BJ (cell line): ENCODE measurements around the gene HNRNPAB. TPM values are rescaled to one million over a fixed set of nuclear protein-coding genes. Genes with fewer than 3 reads are reported as not detected.
"Not testable (repeated sequence)": the region's sequence is repeated elsewhere in the genome, so short reads cannot be mapped to it uniquely, and the experiment has no call there.

ENCODE experiments used
- CTCF ChIA-PET: fragments of 350-600 bp; formaldehyde crosslinking; extraction: SDS; loops from one replicate; lab custom pipeline; 2021; ENCODE audit warnings: antibody characterized with exemption, inconsistent platforms; lab: Yijun Ruan, JAX
- POLR2A ChIA-PET: fragments of 300-600 bp; sonication (Branson Sonifier 250); formaldehyde crosslinking; extraction: SDS; loops from one replicate; lab custom pipeline; 2021; ENCODE audit warnings: antibody characterized with exemption; lab: Charles Lee
- DNase-seq: peaks from one replicate; pipeline ENCODE4 v3.0.0-alpha.2; 2011; ENCODE audit warnings: low read depth
- H3K27me3 ChIP-seq: 2 replicates; pipeline ENCODE4 v1.6.0; 2011; ENCODE audit warnings: low read length; ENCODE audit not compliant: control insufficient read depth, insufficient read depth
- H3K36me3 ChIP-seq: 2 replicates; pipeline ENCODE4 v1.5.1; 2011; ENCODE audit warnings: low read length; ENCODE audit not compliant: control insufficient read depth, insufficient read depth
- H3K4me3 ChIP-seq: 2 replicates; pipeline ENCODE4 v1.5.1; 2011; ENCODE audit warnings: low read depth, mild to moderate bottlenecking, control low read depth, low read length
- polyA plus RNA-seq: library from polyadenylated mRNA; depleted of rRNA; stranded (reverse); fragments of >200 nt; gene quantifications from 2 replicates; pipeline ENCODE4 v1.2.3, GENCODE V29; 2011
- TF ChIP-seq, protein P1 (sequence below): IDR thresholded peaks from 2 replicates; pipeline ENCODE4 v1.5.1; 2011; ENCODE audit warnings: low read depth, mild to moderate bottlenecking, control low read depth, inconsistent platforms, low read length, moderate library complexity; ENCODE audit not compliant: insufficient read depth

HNRNPAB gene
- polyA plus RNA-seq, 1 experiment = 59.3 TPM

DNA sequence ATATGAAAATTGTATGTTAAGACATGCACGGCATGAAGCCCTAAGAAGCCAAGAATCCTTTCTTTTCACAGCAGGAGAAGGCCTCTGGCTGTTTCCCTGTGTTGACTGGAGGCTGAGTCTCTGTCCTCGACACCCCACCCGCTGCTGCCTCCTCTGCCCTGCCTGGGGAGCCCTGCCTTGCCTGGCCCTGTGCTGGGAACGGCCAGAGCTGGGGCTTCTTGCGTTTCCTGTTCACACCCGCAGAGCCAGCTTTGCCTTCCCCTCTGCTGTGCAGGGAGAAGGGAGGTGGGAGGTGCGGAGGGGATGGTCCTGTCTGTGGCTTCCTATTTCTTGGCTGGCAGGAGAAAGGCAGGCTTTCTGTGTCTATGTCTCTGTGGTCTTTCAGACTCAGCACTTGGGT lies 10.3 kb upstream of the HNRNPAB start:
- no peak overlapping the region for H3K4me3 ChIP-seq
- no peak for DNase-seq
- CTCF ChIA-PET = interaction anchor here (0.7 kb wide), 1 partner anchor 9 kb away, joined by 4 read pairs; no protein-coding TSS in a partner anchor
- peaks cover 19% of the 10 kb centered on the region for H3K27me3 ChIP-seq
- H3K36me3 ChIP-seq = no peaks in the 10 kb centered on the region
- POLR2A ChIA-PET = no interaction called here
- TF ChIP-seq, protein P1, sequence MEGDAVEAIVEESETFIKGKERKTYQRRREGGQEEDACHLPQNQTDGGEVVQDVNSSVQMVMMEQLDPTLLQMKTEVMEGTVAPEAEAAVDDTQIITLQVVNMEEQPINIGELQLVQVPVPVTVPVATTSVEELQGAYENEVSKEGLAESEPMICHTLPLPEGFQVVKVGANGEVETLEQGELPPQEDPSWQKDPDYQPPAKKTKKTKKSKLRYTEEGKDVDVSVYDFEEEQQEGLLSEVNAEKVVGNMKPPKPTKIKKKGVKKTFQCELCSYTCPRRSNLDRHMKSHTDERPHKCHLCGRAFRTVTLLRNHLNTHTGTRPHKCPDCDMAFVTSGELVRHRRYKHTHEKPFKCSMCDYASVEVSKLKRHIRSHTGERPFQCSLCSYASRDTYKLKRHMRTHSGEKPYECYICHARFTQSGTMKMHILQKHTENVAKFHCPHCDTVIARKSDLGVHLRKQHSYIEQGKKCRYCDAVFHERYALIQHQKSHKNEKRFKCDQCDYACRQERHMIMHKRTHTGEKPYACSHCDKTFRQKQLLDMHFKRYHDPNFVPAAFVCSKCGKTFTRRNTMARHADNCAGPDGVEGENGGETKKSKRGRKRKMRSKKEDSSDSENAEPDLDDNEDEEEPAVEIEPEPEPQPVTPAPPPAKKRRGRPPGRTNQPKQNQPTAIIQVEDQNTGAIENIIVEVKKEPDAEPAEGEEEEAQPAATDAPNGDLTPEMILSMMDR = no peak

DNA sequence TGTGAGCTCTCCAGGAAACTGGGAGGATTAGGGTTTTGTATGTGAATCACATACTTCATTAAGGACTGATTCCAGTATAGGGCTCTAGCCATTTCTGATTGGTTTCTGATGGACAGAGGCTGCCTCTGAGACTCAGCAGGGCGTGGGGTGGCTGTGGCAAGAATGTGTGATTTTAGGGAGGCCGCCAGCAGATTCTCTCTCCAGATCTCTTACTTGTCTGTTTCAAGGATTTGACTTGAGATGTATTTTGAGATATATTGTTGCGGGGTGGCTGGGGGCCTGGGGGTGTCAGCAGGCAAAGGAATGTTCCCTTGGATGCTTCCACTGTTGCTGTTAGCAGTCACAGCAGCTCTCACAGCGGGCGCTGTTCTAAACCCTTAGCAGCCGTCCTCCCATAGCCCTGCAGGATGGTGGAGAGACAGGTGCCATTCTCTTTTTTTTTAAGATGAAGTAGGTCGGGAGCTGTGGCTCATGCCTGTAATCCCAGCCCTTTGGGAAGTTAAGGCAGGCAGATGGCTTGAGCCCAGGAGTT lies 8.0 kb upstream of the HNRNPAB start:
- no peak overlapping the region for H3K4me3 ChIP-seq
- TF ChIP-seq, protein P1 = no peak
- DNase-seq = no peak
- peaks cover 18% of the 10 kb centered on the region for H3K27me3 ChIP-seq
- H3K36me3 ChIP-seq = no peaks in the 10 kb centered on the region
- CTCF ChIA-PET = interaction anchor here (1.2 kb wide), 1 partner anchor 10 kb away, joined by 3 read pairs; no protein-coding TSS in a partner anchor
- POLR2A ChIA-PET = no interaction called here

DNA sequence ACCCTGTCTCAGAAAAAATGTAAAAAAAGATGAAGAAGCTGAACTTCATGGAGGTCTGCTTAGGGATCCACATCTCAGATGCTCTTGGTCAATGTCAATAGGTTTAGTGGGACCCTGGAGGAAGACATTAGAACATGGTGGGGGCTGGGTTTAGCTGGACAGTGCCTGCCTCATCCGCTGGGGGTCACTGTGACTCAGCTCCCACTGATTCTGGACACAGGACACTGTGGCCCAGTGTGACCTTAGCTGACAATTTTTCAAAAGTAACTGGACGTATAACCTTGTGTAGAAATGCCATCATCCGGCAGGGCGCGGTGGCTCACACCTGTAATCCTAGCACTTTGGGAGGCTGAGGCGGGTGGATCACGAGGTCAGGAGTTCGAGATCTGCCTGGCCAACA lies 7.3 kb upstream of the HNRNPAB start:
- TF ChIP-seq, protein P1 = peak; percentile 46
- Histone ChIP-seq H3K36me3 (no peaks in the 10 kb centered on the region), H3K27me3 (peaks cover 18% of the 10 kb centered on the region), H3K4me3 (no peak overlapping the region)
- POLR2A ChIA-PET = no interaction called here
- no peak for DNase-seq
- CTCF ChIA-PET = interaction anchor here (0.8 to 1.2 kb wide), 2 partner anchors 11 to 25 kb away, joined by 3 read pairs; no protein-coding TSS in a partner anchor

DNA sequence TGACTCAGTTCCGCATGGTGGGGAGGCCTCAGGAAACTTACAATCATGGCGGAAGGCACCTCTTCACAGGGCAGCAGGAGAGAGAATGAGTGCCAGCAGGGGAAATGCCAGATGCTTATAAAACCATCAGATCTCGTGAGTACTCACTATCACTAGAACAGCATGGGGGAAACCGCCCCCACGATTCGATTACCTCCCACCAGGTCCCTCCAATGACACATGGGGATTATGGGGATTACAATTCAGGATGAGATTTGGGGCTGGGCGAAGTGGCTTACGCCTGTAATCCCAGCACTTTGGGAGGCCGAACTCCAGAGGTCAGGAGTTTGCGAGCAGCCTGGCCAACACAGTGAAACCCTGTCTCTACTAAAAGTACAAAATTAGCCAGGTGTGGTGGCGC lies 6.2 kb upstream of the HNRNPAB start:
- POLR2A ChIA-PET, DNase-seq, H3K4me3 ChIP-seq, H3K36me3 ChIP-seq, CTCF ChIA-PET: not testable (repeated sequence)
- H3K27me3 ChIP-seq = peaks cover 16% of the 10 kb centered on the region

DNA sequence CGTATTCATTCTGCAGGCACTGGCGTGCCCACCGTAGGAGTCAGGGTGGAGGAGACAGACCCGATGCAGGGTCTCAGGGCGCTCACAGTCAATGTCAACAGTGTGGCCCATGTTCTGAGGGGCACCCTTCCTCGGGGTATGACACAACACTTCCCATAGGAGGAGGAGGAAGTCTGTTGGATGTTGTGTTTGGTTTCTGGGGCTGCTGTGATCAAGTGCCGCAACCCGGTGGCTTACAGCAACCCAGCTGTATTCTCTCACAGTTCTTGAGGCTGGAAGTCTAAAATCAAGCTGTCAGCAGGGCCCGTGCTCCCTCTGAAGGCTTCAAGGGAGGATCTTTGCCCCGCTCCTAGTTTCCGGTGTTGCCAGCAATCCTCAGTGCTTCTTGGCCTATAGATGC lies 5.6 kb upstream of the HNRNPAB start:
- POLR2A ChIA-PET = no interaction called here
- no peak for DNase-seq
- Histone ChIP-seq H3K36me3 (no peaks in the 10 kb centered on the region), H3K27me3 (peaks cover 12% of the 10 kb centered on the region), H3K4me3 (no peak overlapping the region)
- TF ChIP-seq, protein P1 = no peak
- CTCF ChIA-PET = no interaction called here
